HG03175 (cell line): ENCODE measurements around the gene LDLRAD3.

Experiments
- ATAC-seq: cut with Tn5 transposase; IDR thresholded peaks from one replicate; pipeline ENCODE4 v1.9.1; 2021; ENCODE audit warnings: mild to moderate bottlenecking, moderate library complexity; ENCODE audit not compliant: unreplicated experiment

Gene LDLRAD3

DNA sequence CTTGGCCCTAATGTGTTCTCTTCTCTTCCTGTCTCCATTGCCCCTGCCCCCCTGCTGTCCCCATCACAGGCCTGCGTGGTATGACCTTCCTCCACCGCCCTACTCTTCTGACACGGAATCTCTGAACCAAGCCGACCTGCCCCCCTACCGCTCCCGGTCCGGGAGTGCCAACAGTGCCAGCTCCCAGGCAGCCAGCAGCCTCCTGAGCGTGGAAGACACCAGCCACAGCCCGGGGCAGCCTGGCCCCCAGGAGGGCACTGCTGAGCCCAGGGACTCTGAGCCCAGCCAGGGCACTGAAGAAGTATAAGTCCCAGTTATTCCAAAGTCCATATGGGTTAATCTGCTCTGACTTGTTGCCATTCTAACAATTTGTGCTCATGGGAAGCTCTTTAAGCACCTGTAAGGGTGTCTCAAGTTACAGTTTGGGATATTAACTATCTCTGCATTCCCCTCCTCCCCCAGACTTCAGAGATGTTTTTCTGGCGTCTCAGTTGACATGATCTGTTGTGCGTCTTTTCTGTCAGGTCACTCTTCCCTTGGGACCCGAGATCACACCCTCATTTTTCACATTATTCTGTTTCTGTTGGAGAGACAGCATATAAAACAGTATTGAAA lies 285.3 kb downstream of the LDLRAD3 start:
- no peak for ATAC-seq

- no peak for ATAC-seq
These were observed 287.2 kb downstream of the LDLRAD3 start for GRCh38 chr11:36230779-36231699.

DNA sequence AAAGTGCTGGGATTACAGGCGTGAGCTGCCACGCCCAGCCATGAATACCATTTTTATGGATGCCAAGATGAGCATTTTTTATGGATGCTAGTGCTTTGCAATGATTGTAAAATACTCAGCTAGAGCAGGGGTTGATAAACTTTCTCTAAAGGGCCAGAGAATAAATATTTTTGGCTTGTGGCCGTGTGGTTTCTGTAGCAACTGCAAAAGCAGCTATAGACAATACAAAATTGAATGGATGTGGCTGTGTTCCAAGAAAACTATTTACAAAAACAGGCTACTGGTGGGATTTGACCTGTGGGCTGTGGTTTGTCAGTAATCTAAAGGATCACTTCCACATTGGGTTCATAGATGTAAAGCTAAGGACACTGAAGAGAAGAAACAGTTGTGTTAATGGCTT lies 289.3 kb downstream of the LDLRAD3 start:
- no peak for ATAC-seq

DNA sequence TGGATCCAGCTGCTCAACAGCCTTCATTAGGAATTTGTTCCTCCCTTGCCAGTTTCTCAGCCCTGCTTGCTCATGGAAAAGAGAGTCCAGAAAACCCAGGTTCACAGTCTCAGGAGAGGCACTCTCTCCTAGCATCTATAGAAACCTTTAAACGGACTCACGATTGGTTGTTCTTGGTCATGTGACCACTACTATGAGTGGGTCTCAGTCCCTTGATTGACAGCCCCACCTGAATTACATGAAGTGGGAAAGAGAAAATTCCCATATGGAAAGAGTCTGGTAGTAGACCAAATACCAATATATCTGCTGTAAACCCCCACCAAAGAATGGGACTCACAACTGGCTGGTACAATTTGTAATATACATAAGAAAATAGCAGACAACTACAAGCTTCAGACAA lies 291.0 kb downstream of the LDLRAD3 start:
- ATAC-seq = no peak

DNA sequence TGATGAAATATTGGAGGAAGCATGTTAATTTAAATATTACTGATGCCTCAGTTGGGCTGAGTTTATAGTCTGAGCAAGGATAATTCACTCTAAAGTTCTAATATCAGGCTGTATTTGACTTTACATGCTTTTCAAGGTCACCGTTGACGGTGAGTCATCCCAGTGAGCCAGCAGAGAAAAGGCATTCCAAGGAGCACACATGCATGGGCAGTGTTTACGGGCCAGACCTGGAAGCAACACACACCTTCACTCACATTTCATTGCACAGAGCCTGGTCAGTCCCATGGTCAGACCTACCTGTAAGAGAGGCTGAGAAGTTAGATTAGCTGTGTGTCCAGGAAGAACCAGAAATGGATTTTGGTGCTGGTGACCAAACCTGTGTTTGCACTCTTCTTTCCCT lies 291.9 kb downstream of the LDLRAD3 start:
- no peak for ATAC-seq

- ATAC-seq = no peak
These were observed 293.5 kb downstream of the LDLRAD3 start for GRCh38 chr11:36237391-36237790.

GRCh38 chr11:36238036-36238631 lies 294.3 kb downstream of the LDLRAD3 start:
- no peak for ATAC-seq

DNA sequence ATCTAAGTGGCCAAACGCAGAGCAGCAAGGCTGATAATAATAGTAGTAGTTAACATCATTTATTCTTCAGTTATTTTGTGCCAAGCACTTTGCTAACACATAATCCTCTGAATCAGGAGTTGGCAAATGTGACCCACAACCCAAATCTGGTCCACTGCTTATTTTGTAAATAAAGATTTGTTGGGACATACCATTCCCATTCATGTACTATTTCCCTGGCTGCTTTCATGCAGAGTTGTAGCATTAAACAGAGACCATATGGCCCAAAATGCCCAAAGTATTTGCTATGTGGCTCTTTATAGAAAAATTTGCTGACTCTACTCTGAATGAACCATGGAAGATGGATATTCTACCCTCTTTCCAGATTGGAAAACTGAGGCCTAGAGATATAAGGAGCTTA lies 295.0 kb downstream of the LDLRAD3 start:
- no peak for ATAC-seq

- ATAC-seq = no peak
These were observed 295.8 kb downstream of the LDLRAD3 start for GRCh38 chr11:36239636-36240035.

GRCh38 chr11:36240173-36240572 lies 296.3 kb downstream of the LDLRAD3 start:
- ATAC-seq = no peak

GRCh38 chr11:36240801-36241200 lies 296.9 kb downstream of the LDLRAD3 start:
- no peak for ATAC-seq

- ATAC-seq = no peak
These were observed 297.6 kb downstream of the LDLRAD3 start for GRCh38 chr11:36241497-36241896.

- ATAC-seq = no peak
These were observed 299.8 kb downstream of the LDLRAD3 start for GRCh38 chr11:36243641-36244040.

DNA sequence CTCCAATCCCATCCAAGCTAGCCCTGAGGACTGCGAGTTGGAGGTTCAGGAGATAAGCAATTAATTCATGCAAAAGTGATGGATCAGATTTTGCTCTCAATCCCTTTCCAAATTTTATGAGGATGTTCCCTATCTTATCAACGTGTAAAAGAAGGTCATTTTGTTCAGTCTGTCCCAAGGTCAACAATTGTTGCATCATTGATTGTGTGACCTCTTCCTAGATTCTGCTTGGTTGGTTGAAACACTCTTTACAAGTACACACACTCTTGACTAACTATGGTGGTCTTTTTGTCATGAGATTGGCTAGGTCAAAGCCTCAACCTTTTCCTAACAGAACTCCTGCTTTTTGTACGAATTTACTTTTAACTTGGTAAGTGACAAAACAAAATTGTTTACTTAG lies 303.6 kb downstream of the LDLRAD3 start:
- ATAC-seq = no peak

GRCh38 chr11:36248436-36248835 lies 304.6 kb downstream of the LDLRAD3 start:
- ATAC-seq = no peak

DNA sequence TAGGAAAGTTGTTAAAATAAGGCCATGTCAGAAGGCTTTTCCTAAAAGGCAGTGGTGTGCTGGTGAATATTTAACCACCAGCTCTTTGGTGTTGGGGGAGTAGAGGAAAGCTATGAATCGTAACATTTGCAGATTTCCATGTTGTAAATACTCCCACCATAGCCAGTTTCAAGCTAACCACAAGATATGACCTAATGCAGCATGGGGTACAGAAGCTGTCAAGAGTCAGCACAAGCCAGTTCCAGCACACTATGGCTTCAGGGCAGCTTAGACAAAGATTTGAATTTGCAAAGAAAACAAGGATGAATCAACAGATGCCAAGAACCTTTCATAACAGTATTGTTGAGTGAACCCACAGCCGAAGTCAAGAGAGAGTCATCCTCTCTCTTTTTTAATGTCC lies 305.4 kb downstream of the LDLRAD3 start:
- ATAC-seq = no peak

GRCh38 chr11:36251823-36252222 lies 308.0 kb downstream of the LDLRAD3 start:
- no peak for ATAC-seq

DNA sequence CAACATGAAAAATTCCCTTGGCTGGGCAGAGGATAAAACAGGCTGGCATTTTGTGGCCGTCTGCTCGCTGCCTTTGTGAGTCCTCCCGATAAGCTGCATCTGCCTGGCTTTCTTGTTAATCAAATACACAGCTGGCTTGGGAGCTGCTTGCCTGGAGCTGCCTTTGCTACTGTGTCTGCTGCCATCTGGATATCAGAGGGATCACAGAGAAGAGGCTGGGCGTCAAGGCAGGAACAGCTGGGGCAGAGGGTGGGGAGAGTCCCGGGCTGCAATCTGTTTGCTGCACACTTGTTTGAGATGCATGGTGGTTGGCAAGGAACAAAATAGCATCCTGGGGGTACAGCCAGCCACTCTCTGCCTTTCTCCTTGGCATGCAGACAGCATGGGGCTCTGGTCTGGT lies 309.4 kb downstream of the LDLRAD3 start:
- ATAC-seq = no peak

DNA sequence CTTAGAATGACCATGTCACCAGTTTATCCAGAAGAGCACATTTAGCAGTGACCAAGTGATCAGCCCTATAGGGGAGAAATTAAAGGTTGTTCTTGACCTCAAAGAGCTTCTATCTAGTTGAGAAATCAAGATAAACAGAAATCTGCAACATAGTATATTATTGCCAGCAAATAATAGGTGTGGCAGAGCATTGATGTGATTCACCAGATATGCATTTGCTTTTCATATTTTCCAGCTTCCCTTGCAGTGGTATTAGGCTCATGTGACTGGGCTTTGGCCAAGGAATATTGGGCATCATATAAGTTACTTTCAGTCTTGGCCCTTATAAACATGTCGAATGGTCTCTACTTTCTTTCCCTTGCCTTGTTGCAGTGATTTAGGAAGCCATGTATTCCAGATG lies 310.9 kb downstream of the LDLRAD3 start:
- ATAC-seq = no peak

DNA sequence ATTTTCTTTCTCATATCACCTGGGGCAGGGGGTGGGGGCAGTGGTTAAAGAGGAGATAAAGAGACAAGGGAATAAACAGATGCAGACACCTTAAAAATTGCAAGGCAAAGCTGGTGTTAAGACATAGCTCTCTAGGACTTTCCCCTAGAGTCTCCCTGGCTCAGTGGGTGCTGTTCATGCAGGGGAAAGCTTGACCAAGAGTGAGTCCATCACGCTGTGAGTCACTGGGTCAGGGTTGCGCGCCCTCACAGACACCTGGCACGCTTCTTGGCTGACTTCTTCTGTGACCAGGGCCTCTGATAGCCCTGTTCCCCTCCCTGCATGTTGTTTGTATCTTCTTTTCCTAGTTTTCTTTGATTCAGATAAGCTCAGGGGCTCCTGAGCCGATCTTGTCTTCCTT lies 313.5 kb downstream of the LDLRAD3 start:
- no peak for ATAC-seq

DNA sequence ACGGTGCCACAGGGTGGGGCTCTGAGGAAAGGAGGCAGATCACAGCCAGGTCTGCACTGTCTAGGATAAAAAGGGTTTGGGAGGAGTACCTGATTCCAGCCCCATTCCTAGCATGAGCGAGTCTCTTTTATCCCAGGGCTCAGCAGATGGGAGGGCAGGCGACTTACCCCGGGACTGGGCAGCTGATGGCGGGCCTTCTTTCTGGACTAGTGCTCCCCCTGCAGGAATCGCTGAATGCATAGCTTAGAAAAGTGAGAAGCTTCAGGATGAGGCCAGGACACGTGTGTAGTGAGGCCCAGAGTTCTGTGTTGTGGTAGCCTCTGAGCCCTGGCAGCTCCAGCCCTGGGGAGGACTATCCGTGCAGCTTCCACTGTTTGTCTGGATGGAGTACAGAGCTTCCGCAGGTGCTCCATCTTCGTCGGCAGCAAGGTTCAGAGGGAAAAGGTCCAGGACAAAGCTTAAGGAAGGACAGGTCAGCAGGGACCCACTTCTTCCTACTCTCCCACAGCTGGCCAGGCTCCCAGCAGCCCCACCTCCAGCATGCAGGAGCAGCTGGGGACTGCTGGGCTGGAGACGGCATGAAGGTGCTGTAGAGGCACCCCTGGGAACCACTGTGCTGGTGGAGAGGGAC lies 315.0 kb downstream of the LDLRAD3 start:
- no peak for ATAC-seq

- ATAC-seq = no peak
These were observed 317.2 kb downstream of the LDLRAD3 start for GRCh38 chr11:36261094-36261493.
